HG02943 (cell line): Measurements from ENCODE around the gene CAP2.

ENCODE experiments used
- ATAC-seq: cut with Tn5 transposase; IDR thresholded peaks from one replicate; pipeline ENCODE4 v1.9.1; 2021; ENCODE audit warnings: mild to moderate bottlenecking, low read depth, moderate library complexity; ENCODE audit not compliant: unreplicated experiment

CAP2 gene

GRCh38 chr6:17392978-17393891 is at the start of gene CAP2:
Gene CAP2, plus strand, starts transcription at chr6:17393595. Its CDS starts 27,961 bp downstream, at chr6:17421556.
- ATAC-seq = no peak

GRCh38 chr6:17347012-17347411 is 46.4 kb upstream of the CAP2 start:
- no peak for ATAC-seq

GRCh38 chr6:17349427-17349826 is 44.0 kb upstream of the CAP2 start:
- no peak for ATAC-seq

GRCh38 chr6:17352302-17352701 is 41.1 kb upstream of the CAP2 start:
- ATAC-seq = no peak

GRCh38 chr6:17353440-17354175 is 39.8 kb upstream of the CAP2 start:
- no peak for ATAC-seq

- ATAC-seq = no peak
Measured at GRCh38 chr6:17354700-17355403, 38.5 kb upstream of the CAP2 start.

- no peak for ATAC-seq
Measured at GRCh38 chr6:17355404-17355774, 38.0 kb upstream of the CAP2 start.

GRCh38 chr6:17358515-17358914 is 34.9 kb upstream of the CAP2 start:
- no peak for ATAC-seq

- ATAC-seq = no peak
Measured at GRCh38 chr6:17360564-17360963, 32.8 kb upstream of the CAP2 start.

- ATAC-seq = no peak
Measured at GRCh38 chr6:17361013-17361412, 32.4 kb upstream of the CAP2 start.

- no peak for ATAC-seq
Measured at GRCh38 chr6:17365961-17366360, 27.4 kb upstream of the CAP2 start.

- no peak for ATAC-seq
Measured at GRCh38 chr6:17367868-17368267, 25.5 kb upstream of the CAP2 start.

GRCh38 chr6:17381424-17382147 is 11.8 kb upstream of the CAP2 start:
- ATAC-seq = no peak

- ATAC-seq = no peak
Measured at GRCh38 chr6:17385660-17386059, 7.7 kb upstream of the CAP2 start.

- no peak for ATAC-seq
Measured at GRCh38 chr6:17388365-17388764, 5.0 kb upstream of the CAP2 start.

- no peak for ATAC-seq
Measured at GRCh38 chr6:17389274-17389847, 4.0 kb upstream of the CAP2 start.

- ATAC-seq = no peak
Measured at GRCh38 chr6:17390276-17390675, 3.1 kb upstream of the CAP2 start.

- no peak for ATAC-seq
Measured at GRCh38 chr6:17391976-17392375, 1.4 kb upstream of the CAP2 start.

- ATAC-seq = no peak
Measured at GRCh38 chr6:17393892-17394631, 667 bp downstream of the CAP2 start.
